ENCODE data around the gene OPTC.

The OPTC gene

DNA sequence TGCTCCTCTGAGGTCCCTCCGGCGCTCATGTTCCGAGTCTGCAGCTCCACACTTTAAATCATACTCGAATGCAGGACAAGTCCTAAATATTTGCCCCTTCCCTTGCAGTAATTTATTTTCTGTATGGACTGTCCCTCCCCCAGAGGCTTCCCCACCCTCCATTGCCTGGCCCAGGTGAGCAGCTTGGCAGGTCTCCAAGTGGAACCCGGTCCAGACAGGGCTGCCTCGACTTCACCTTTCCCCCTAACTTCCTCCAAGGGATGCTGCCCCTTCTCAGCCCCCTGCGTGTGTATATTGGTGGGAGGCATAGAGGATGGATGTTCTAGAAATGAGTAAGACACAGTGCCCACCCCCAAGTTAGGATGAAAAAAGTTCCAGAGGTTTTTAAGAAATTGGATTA is 5.4 kb upstream of the OPTC start:
- TF ChIP-seq, protein P1, sequence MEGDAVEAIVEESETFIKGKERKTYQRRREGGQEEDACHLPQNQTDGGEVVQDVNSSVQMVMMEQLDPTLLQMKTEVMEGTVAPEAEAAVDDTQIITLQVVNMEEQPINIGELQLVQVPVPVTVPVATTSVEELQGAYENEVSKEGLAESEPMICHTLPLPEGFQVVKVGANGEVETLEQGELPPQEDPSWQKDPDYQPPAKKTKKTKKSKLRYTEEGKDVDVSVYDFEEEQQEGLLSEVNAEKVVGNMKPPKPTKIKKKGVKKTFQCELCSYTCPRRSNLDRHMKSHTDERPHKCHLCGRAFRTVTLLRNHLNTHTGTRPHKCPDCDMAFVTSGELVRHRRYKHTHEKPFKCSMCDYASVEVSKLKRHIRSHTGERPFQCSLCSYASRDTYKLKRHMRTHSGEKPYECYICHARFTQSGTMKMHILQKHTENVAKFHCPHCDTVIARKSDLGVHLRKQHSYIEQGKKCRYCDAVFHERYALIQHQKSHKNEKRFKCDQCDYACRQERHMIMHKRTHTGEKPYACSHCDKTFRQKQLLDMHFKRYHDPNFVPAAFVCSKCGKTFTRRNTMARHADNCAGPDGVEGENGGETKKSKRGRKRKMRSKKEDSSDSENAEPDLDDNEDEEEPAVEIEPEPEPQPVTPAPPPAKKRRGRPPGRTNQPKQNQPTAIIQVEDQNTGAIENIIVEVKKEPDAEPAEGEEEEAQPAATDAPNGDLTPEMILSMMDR (IDR thresholded peaks at IDR 0.05; ENCODE audit: low read length, missing control alignments) = no peak
- no peak overlapping the region for H3K4me3 ChIP-seq (replicated peaks; ENCODE audit: low read depth, low read length)
- no peak for DNase-seq (ENCODE audit: low read depth)

DNA sequence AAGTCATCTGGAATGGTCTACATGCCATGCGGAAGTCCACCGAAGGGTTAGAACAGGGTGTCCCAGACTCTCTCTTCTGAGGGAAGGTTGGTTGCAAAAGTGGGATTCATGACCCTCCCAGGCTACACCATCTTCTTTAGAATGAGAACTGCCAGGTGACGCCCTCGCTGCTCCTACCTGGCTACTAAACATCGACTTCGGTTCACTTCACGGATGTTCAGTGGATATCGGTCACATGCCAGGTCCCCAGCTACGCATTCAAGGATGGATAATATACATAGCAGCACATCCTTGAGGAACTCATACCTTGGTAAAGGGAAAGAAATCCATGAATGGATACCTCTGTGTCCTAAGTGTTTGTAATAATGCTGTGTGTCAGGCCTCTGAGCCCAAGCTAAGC is 3.3 kb upstream of the OPTC start:
- TF ChIP-seq, protein P1 (IDR thresholded peaks at IDR 0.05; ENCODE audit: low read length, missing control alignments) = no peak
- no peak for DNase-seq (ENCODE audit: low read depth)
- no peak overlapping the region for H3K4me3 ChIP-seq (replicated peaks; ENCODE audit: low read depth, low read length)

DNA sequence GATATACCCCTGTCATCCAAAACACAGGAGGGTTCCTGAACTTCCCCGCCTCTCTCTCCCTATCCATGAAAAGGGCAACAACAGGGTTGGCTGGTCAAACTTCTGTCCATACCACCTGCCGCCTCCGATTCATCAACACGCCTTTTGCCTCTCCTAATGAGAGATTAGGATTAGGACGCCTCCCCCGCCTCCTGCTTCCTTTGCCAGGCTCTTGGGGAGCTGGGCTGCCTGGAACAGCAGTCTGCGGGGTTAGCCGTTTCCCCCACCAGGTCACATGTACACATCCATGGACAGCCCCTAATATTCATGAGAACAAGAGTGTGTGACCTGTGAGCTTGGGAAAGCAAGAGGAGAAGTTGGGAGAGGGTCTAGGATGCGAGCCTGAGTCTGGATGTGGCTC is 2.3 kb upstream of the OPTC start:
- DNase-seq (ENCODE audit: low read depth) = no peak
- H3K4me3 ChIP-seq (replicated peaks; ENCODE audit: low read depth, low read length) = no peak overlapping the region
- TF ChIP-seq, protein P1 (IDR thresholded peaks at IDR 0.05; ENCODE audit: low read length, missing control alignments) = no peak

DNA sequence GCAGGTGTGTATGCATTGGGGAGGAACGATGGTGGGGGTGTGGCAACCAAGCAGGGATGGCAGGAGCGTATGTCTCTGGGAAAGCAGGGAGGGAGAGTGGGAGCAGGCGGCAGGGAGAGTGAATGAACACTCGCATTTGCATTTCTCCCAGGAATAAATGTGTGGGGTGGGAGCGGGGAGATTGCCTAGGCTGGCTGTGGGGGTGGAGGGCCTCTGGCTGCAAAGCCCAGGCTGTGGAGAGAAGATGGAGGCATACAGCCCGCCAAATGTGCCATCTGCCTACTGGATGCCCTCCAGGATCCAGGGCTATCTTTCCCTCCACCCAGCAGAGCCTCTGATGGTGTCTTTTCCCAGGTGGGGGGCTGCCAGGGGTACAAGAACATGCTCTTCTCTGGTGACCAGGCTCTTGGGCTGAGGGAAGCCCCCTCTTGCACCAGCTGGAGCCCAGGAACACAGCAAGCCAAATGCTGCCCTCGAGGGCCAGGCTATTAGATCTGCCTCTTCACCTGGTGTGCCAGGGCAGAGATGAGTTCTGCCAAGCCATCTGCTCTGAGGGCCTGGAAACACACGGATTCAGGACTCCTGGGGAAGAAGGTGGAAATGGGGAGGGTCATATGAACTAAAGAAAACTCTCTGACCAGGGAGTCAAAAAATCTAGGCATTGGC is 1.7 kb upstream of the OPTC start:
- no peak for DNase-seq (ENCODE audit: low read depth)
- H3K4me3 ChIP-seq (replicated peaks; ENCODE audit: low read depth, low read length) = no peak overlapping the region
- TF ChIP-seq, protein P1 (IDR thresholded peaks at IDR 0.05; ENCODE audit: low read length, missing control alignments) = no peak

DNA sequence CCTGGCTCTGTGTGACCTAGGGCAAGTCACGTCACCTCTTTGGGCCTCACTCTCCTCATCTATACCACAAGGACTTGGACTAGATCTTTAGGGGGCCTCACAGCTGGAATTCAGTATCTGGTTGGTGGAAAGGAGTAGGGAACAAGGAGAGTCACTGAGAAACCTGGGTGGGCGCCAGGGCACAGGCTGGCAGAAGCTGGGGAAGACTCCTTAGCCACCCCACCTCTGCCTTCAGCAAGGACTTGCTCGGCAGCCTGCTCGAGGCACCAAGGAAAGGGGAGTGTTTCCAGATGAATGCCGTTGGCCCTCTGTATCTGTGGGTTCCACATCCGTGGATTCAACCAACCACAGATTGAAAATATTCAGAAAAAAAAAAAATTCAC is 1.2 kb upstream of the OPTC start:
- H3K4me3 ChIP-seq (replicated peaks; ENCODE audit: low read depth, low read length) = no peak overlapping the region
- TF ChIP-seq, protein P1 (IDR thresholded peaks at IDR 0.05; ENCODE audit: low read length, missing control alignments) = no peak
- DNase-seq (ENCODE audit: low read depth) = no peak

DNA sequence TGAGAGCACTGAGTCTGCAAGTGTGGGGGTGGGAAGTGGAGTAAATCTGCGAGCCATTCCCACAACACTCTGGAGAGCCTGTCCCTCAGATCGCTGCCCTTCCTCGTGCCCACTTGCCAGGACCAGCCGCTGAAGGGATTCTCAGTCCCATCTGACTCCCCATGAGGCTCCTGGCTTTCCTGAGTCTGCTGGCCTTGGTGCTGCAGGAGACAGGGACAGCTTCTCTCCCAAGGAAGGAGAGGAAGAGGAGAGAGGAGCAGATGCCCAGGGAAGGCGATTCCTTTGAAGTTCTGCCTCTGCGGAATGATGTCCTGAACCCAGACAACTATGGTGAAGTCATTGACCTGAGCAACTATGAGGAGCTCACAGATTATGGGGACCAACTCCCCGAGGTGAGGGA is 1.9 kb downstream of the OPTC start:
- no peak for DNase-seq (ENCODE audit: low read depth)
- TF ChIP-seq, protein P1 (IDR thresholded peaks at IDR 0.05; ENCODE audit: low read length, missing control alignments) = no peak
- H3K4me3 ChIP-seq (replicated peaks; ENCODE audit: low read depth, low read length) = no peak overlapping the region

DNA sequence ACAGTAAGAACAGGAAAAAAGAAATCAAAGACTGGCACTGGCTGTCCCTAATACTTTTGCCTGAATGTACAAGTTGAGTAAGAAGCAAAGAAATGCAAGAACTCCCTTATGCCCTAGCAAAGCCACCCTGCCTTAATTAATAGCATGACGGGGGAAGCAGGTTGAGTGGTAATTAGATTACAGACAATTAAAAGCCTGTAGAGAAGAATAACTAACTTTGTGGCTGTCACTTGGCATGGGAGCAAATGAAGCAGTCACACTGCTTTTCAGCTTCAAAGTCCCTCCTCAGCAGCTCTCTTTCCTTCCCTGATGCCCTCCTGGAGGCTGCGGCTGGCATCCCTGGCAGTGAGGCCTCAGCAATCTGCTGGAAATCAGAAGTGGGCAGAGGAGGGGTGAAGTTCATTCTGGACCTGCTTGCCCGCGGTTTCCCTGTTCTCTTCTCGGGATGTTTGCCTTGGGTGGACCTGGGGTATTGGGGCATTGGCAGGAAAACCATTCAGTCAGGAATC is 3.4 kb downstream of the OPTC start:
- TF ChIP-seq, protein P1 (IDR thresholded peaks at IDR 0.05; ENCODE audit: low read length, missing control alignments) = no peak
- H3K4me3 ChIP-seq (replicated peaks; ENCODE audit: low read depth, low read length) = no peak overlapping the region
- no peak for DNase-seq (ENCODE audit: low read depth)

Measured in fibroblast of pulmonary artery (primary cell).